Esophagus squamous epithelium (tissue), 4 donors: ENCODE results near the gene WASL.
A peak's percentile ranks its signal among the peaks of the same experiment; 100 is the strongest.

ENCODE experiments used
- POLR2A ChIP-seq, 4 donors: fragments of 450-650 bp; IDR thresholded peaks; one replicate each; pipeline ENCODE4 v1.6.1; 2017; ENCODE audit warnings: antibody characterized with exemption in 4 of 4, mild to moderate bottlenecking in 4 of 4, moderate library complexity in 3 of 4
- TF ChIP-seq, protein P1 (sequence below), 6 experiments: fragments of 450-650 bp in 4 of 6; fragments of 200-600 bp in 2 of 6; sonication (generic) in 2 of 6; IDR thresholded peaks; one replicate each; pipeline ENCODE4 v1.5.1; 2016 to 2019; ENCODE audit warnings: antibody characterized with exemption in 6 of 6, mild to moderate bottlenecking in 4 of 6, moderate library complexity in 4 of 6

DNA sequence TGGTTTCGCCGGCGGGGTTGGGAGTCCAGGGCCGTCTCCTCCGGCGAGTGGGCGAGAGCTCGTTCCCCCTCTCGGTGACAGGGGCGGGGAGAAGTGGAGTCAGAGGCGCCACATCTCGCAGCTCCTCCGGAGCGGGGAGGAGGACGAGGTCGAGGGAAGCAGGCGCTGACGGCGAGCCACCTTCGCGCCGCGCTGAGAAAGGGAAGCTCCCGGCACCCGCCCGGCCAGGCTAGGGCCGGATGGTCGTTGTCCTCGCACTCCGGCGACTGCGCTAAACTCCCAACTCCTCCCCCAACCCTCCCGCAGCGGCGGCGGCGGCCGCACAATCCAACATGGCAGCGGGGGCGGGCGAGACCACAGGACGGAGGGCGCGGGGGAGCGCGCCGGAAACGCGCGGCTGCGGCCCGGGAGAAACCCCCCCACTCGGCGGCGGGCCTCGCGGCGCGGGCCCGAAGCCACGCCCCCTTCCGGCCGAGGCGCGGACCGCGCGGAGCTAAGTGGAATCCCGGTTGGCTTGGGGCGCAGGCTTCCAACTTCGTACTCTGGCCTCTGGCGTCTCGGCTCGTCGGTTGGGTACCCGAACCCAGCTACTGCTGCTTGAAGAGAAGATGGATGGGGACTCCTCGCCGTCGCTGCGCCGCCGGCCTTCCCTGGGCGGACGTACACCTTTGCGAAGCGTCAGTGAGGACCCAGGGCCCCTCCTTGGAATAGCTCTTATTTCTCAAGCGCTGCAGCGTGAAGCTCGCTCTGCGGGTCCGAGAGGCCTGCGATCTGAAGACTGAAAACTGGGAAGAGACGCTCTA, at the start of gene WASL:
- peak in 3 of 4 donors; percentile 53 to 96 (median 86) for TF ChIP-seq POLR2A (IDR thresholded peaks at IDR 0.05)
- TF ChIP-seq, protein P1, sequence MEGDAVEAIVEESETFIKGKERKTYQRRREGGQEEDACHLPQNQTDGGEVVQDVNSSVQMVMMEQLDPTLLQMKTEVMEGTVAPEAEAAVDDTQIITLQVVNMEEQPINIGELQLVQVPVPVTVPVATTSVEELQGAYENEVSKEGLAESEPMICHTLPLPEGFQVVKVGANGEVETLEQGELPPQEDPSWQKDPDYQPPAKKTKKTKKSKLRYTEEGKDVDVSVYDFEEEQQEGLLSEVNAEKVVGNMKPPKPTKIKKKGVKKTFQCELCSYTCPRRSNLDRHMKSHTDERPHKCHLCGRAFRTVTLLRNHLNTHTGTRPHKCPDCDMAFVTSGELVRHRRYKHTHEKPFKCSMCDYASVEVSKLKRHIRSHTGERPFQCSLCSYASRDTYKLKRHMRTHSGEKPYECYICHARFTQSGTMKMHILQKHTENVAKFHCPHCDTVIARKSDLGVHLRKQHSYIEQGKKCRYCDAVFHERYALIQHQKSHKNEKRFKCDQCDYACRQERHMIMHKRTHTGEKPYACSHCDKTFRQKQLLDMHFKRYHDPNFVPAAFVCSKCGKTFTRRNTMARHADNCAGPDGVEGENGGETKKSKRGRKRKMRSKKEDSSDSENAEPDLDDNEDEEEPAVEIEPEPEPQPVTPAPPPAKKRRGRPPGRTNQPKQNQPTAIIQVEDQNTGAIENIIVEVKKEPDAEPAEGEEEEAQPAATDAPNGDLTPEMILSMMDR (IDR thresholded peaks at IDR 0.05) = peak in 5 of 6 experiments; percentile 10 to 40 (median 23)
